GM21723 (cell line): Measurements from ENCODE around the gene PARD6B.

ENCODE experiments used
- ATAC-seq: cut with Tn5 transposase; IDR thresholded peaks from one replicate; pipeline ENCODE4 v1.9.1; 2021; ENCODE audit warnings: mild to moderate bottlenecking, moderate library complexity; ENCODE audit not compliant: unreplicated experiment

Gene PARD6B

DNA sequence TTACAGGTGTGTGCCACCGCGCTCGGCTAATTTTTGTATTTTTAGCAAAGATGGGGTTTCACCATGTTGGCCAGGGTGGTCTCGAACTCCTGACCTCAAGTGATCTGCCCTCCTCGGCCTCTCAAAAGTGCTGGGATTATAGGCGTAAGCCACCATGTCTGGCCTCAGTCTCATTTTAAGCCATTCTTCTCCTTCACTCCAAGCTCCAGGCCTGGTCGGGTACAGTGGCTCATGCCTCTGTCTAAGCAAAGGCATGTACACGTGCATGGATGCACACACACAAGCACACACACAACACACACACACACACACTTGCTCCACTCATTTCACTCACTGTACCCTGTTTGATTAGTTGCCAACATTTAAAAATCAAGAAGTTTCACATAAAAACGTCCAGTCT, 7.7 kb upstream of the PARD6B start:
- ATAC-seq, result no peak

GRCh38 chr20:50724112-50724725, 7.2 kb upstream of the PARD6B start:
- ATAC-seq, result no peak

DNA sequence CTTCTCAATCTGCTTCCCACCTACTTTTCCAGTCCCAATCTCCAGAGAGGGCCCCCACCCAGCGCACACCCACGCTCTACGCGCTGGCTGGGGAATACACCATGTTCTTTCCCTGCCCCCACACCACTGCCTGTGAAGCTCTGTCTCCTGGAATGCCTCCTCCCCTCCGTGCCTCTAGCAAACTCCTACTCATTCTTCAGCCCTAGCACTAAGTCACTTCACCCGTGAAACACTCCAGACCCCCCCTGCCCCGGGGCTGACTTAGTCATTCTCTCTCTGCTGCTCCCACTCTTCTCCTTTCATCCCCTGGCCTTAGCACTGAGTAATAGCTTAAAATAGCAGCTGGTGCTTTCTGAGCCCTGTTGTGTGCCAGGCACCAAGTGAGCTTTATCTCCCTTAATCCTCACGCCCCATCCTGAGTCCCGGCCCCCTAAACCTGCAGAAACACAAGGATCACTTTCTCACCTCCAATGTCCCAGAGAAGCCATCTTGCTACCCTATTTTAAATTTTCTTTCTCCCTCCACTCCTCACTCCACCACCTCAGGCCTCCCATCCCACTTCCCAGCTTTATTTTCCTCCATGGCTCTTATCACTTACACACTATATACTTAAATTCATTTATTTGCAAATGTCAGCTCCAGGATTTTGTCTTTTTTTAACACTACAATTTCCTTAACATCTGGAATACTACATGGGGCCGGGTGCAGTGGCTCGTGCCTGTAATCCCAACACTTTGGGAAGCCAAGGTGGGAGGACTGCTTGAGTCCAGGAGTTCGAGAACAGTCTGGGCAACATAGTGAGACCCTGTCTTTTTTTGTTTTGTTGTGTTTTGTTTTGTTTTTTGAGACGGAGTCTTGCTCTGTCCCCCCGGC, 6.3 kb upstream of the PARD6B start:
- ATAC-seq, result no peak

DNA sequence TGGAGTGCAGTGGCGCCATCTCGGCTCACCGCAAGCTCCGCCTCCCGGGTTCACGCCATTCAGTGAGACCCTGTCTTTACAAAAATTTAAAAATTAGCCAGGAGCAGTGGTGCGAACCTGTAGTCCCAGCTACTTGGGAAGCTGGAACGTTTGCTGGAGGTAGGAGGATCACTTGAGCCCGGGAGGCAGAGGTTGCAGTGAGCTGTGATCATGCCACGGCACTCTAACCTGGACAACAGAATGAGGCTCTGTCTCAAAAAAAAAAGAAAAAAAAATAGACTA, 5.7 kb upstream of the PARD6B start:
- no peak for ATAC-seq

DNA sequence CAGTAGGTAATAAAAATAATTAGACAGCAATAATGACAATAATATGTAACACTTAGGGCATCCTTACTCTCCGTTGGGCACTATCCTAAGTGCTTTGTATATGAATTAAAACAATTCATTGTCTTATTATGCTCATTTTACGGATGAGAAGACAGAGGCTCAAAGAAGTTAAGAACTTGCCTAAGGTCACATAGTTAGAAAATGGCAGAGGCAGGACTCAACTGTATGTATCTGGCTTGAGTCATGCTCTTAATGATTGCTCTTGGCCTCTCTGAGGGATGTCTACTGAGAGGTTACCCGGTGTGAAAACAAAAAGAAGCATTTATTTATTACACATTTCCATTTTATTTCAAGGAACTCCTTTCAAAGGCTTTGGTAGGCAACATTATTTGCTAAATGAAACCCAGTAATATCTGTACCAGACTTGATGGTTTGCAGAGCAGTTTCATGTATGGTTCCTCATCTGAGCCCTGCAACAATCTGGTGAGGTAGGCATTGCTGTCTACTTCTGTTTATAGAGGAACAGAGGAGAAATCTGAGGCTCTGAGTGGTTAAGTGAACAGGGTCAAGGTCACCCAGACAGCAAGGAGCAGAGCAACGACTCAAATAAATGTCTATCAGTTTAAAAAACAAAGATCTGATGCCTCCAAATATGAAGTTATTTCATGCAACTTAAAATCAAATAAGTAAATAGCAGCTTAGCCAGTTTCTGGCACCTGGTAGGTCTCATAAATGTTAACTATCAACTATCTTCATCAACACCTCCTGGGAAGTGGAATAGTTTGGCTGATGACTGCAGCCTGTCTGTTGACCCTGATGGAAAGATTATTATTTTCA, 4.2 kb upstream of the PARD6B start:
- ATAC-seq, result no peak

- no peak for ATAC-seq
Measured at GRCh38 chr20:50727792-50728485, 3.4 kb upstream of the PARD6B start.

GRCh38 chr20:50728486-50728980, 2.8 kb upstream of the PARD6B start:
- no peak for ATAC-seq

- ATAC-seq, result no peak
Measured at GRCh38 chr20:50728981-50729874, 2.2 kb upstream of the PARD6B start.

DNA sequence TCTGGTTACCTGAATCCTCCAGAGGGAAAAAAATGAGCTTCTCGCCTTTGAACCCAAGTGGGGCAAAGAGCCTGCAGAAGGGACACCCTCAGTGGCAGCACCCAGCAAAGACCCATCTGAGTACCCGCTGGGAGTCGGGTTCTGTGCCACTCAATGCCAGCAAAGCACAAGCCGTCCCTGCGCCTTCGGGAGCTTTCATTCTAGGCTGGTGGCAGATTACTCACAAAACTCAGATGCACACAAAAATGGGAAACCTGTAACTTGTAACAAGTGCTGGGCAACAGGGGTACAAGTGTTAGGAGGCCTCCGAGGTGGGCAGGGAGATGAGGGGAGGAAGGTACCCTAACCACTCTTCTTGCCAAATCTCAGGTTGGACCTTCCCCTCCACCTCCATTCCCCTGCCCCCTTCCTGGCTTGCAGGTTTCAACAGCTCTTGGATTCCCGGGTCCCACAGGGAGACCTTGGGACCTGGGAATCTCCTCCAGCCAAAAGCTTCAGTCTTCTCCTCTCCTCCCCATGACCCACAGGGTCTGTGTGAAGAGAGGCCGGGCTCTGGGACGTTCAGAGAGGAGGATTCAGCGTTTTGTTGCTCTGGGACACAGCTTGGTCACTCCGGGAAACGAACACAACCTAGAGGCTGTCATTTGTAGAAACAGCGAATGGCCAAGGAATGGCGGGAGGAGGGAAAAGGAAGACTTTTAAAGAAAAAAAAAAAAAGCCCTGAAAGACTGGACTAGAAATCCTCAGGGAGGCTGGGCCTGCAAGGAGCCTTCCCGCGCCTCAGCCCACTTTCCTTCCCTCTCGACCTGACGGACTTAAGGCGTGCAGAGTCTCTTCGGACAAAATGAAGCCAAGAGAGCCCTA, 1.2 kb upstream of the PARD6B start:
- no peak for ATAC-seq

- no peak for ATAC-seq
Measured at GRCh38 chr20:50730765-50731054, 670 bp upstream of the PARD6B start.

DNA sequence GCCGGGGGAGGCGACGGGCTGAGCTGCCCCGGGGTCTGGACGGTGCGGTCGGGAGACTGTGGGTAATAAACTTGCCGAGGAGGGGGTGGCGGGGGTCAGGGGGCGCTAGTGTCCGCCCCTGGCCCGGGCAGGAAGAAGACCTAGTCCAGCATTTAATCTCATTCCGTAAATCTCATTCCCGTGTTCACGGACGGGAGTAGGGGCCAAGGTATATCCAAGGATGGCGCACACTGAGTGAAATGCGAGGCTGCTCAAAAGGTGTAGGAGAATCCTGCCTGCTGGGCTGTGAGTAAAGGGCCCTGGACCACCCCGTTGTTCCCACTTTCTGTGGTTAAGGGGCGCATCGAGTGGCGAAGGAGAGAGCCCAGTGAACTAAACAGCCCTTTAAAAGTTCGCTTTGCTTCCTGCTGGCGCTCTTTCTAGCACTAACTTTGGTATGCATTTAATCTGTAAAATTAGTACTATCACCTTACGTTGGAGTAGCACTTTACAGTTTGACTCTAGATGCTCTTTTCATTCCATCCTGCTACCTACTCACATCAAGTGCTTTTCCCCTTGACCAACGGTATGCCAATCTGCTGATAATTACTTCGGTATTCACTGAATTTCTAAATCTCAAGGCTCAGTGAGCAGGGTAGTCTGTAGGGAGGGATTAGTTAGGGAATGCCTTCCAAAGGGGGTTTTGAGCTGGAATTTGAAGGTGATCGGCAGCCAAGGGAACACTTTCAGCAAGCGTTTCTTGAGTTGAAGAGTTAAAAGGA, 730 bp downstream of the PARD6B start:
- ATAC-seq, result no peak

- ATAC-seq, result no peak
Measured at GRCh38 chr20:50733644-50734349, 2.4 kb downstream of the PARD6B start.

DNA sequence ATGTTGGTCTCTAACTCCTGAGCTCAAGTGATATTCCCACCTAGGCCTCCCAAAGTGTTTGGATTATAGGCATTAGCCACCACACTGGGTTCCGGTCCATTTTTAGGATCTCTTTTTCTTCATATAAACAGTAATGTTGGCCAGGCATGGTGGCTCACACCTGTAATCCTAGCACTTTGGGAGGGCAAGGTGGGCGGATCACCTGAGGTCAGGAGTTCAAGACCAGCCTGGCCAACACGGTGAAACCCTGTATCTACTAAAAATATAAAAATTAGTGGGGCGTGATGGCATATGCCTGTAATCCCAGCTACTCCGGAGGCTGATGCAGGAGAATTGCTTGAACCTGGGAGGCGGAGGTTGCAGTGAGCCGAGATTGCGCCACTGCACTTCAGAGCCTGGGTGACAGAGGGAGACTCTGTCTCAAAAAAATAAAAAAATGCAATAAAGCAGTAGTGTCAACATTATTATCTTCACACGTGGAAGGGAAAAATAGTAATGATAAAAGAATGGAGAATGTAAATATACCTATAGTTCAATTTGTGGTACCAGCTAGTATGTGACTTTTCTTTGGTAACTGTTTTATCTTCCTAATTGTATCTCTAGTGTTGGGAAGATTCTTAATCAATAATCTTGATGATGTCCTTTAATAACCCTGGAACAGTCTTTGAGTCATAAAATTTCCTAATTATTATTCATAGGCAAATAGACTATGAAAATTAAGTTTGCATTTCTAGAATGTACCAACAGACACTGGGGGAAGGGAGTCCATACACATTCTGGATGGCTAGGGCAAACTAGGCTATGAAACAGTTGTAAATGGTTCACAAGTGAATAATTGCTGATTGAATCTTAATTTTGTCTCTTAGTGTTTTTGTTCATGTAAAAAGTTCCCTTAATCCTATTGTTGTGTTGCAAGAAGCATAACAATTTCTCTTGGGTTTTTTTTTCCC, 3.6 kb downstream of the PARD6B start:
- ATAC-seq, result no peak

DNA sequence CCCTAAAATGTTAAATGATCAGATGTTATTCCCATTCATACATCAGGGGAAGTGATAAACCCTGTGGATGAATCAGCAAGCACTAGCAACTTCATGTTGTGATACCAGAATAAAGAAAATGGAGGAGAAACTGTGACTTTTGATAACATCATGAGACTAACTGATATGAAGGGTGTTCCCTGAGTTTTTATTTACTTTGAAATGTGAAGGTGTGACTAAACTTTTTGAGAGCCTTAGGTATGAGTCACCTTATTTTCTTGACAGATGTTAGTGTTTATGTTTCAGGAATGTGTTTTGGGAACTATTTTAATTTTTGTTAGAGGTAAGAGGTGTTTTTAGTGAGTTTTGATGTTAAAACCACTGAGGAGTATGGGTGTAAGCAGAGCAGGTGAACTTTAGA, 4.4 kb downstream of the PARD6B start:
- ATAC-seq, result no peak

- ATAC-seq, result no peak
Measured at GRCh38 chr20:50737352-50737751, 6.0 kb downstream of the PARD6B start.

DNA sequence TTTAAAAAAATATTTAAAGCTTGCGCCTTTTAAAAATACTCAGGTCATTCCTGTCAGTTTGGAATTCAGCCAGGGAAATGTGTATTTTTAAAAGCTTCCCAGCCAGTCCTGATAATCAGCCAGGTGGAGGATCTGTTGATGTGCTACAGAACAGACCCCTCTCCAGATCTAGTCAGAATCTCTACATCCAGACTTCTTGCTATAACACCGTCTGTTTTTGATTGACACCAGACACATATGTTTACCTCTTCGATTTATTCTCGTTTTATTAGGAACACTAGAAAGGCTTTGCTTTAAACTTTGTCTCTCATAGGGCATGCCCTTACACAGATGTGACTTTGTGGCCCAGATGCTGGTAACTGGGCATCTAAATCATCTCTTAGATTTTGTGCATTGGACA, 11.7 kb downstream of the PARD6B start:
- ATAC-seq, result no peak
